H1 (cell line): Measurements from ENCODE around the gene STIM1. TPM values are rescaled to one million over a fixed set of nuclear protein-coding genes. Genes with fewer than 3 reads are reported as not detected.

ENCODE experiments used
- CTCF ChIA-PET: fragments of 300-600 bp; sonication (Branson Sonifier 250); formaldehyde crosslinking; loops from one replicate; lab custom pipeline; 2021; ENCODE audit not compliant: partially characterized antibody; lab: Charles Lee
- POLR2A ChIA-PET: fragments of 300-600 bp; sonication (Branson Sonifier 250); formaldehyde crosslinking; loops from one replicate; lab custom pipeline; 2021; ENCODE audit warnings: inconsistent platforms; ENCODE audit not compliant: partially characterized antibody; lab: Charles Lee
- DNase-seq, 2 experiments: peaks; one replicate each; pipeline versions ENCODE4 v3.0.0 to v3.0.0-alpha.2; 2010 to 2022; ENCODE audit warnings: low spot score in 2 of 2, low read depth in 1 of 2, mixed read lengths in 1 of 2
- FAIRE-seq: peaks from 2 replicates; lab custom pipeline; 2011; peaks lifted over from hg19 to GRCh38; lab: Jason Lieb, UNC
- H2AFZ ChIP-seq: 2 replicates; pipeline ENCODE4 v1.8.1; 2012; ENCODE audit warnings: low read length, inconsistent platforms
- H2AK5ac ChIP-seq: 2 replicates; pipeline ENCODE4 v1.6.1; 2013; ENCODE audit warnings: low read depth, low read length
- H2BK120ac ChIP-seq: replicated peaks from 2 replicates; pipeline ENCODE3; 2013; ENCODE audit warnings: low read depth, low read length, inconsistent platforms
- H2BK12ac ChIP-seq: 2 replicates; pipeline ENCODE4 v1.6.1; 2013; ENCODE audit warnings: low read depth, low read length
- H2BK15ac ChIP-seq: 2 replicates; pipeline ENCODE4 v1.6.1; 2013; ENCODE audit warnings: low read length
- H2BK20ac ChIP-seq: 2 replicates; pipeline ENCODE4 v1.6.1; 2013; ENCODE audit warnings: low read length
- H2BK5ac ChIP-seq: 2 replicates; pipeline ENCODE4 v1.6.1; 2013; ENCODE audit warnings: low read depth, low read length
- H3K14ac ChIP-seq: 2 replicates; pipeline ENCODE4 v1.6.1; 2013; ENCODE audit warnings: inconsistent platforms; ENCODE audit not compliant: insufficient read length
- H3K18ac ChIP-seq: 2 replicates; pipeline ENCODE4 v1.6.1; 2013; ENCODE audit warnings: low read length; ENCODE audit errors: extremely low read depth
- H3K23ac ChIP-seq: 2 replicates; pipeline ENCODE4 v1.6.1; 2013; ENCODE audit warnings: inconsistent platforms; ENCODE audit not compliant: insufficient read length
- H3K23me2 ChIP-seq: 2 replicates; pipeline ENCODE4 v1.6.1; 2013; ENCODE audit warnings: low read depth, low read length
- H3K27ac ChIP-seq: 2 replicates; pipeline ENCODE4 v1.6.1; 2011; ENCODE audit warnings: low read depth, low read length, inconsistent platforms
- H3K27me3 ChIP-seq, 4 experiments: replicated peaks in 1 of 4; 1 replicate in 1 of 4; 2 replicates in 3 of 4; pipeline versions ENCODE4 v1.6.1 to v1.8.1; 2011 to 2013; ENCODE audit warnings: low read length in 3 of 4, mild to moderate bottlenecking in 3 of 4, inconsistent platforms in 2 of 4, mixed read lengths in 2 of 4, moderate library complexity in 1 of 4; ENCODE audit not compliant: control insufficient read depth in 3 of 4, insufficient read depth in 3 of 4; ENCODE audit errors: extremely low read depth in 1 of 4
- H3K36me3 ChIP-seq, 4 experiments: 2 replicates each; pipeline versions ENCODE4 v1.6.1 to v1.8.1; 2011 to 2013; ENCODE audit warnings: mild to moderate bottlenecking in 4 of 4, low read length in 3 of 4, moderate library complexity in 2 of 4, control low read depth in 1 of 4, inconsistent platforms in 1 of 4; ENCODE audit not compliant: insufficient read depth in 4 of 4, control insufficient read depth in 2 of 4
- H3K4ac ChIP-seq: replicated peaks from 2 replicates; pipeline ENCODE3; 2013; ENCODE audit warnings: low read length, low read depth, mixed read lengths, inconsistent platforms; ENCODE audit not compliant: insufficient read length
- H3K4me1 ChIP-seq, 4 experiments: replicated peaks in 1 of 4; 1 replicate in 1 of 4; 2 replicates in 3 of 4; pipeline versions ENCODE4 v1.6.1 to v1.8.1; 2011 to 2013; ENCODE audit warnings: low read length in 3 of 4, inconsistent platforms in 2 of 4, mixed read lengths in 1 of 4; ENCODE audit not compliant: insufficient read depth in 4 of 4, control insufficient read depth in 3 of 4
- H3K4me2 ChIP-seq, 2 experiments: 2 replicates each; pipeline versions ENCODE4 v1.6.1 to v1.8.1; 2011 to 2013; ENCODE audit warnings: low read depth in 2 of 2, low read length in 2 of 2, control low read depth in 1 of 2, inconsistent platforms in 1 of 2, mild to moderate bottlenecking in 1 of 2; ENCODE audit not compliant: insufficient read depth in 1 of 2
- H3K4me3 ChIP-seq, 4 experiments: fragments of 200-600, 300-600 bp in 1 of 4; sonication (generic), shearing (Covaris generic), sonication (Bioruptor Twin) in 1 of 4; 2 replicates each; pipeline versions ENCODE4 v1.5.1 to v1.8.1; 2011 to 2016; ENCODE audit warnings: low read length in 4 of 4, low read depth in 3 of 4, control low read depth in 2 of 4, inconsistent platforms in 2 of 4, mild to moderate bottlenecking in 2 of 4, mixed read lengths in 1 of 4, moderate library complexity in 1 of 4; ENCODE audit not compliant: insufficient read depth in 2 of 4; ENCODE audit errors: extremely low read depth in 1 of 4
- H3K56ac ChIP-seq: replicated peaks from 2 replicates; pipeline ENCODE3; 2013; ENCODE audit warnings: low read depth, mild to moderate bottlenecking, mixed read lengths, low read length, inconsistent platforms; ENCODE audit not compliant: insufficient read length
- H3K79me1 ChIP-seq: 2 replicates; pipeline ENCODE4 v1.6.1; 2013; ENCODE audit warnings: low read depth, low read length, control low read depth
- H3K79me2 ChIP-seq, 2 experiments: 2 replicates each; pipeline versions ENCODE4 v1.6.1 to v1.8.1; 2012 to 2013; ENCODE audit warnings: low read length in 2 of 2, mild to moderate bottlenecking in 2 of 2, inconsistent platforms in 1 of 2; ENCODE audit not compliant: insufficient read depth in 2 of 2, control insufficient read depth in 1 of 2
- H3K9ac ChIP-seq, 4 experiments: replicated peaks in 1 of 4; 1 replicate in 1 of 4; 2 replicates in 3 of 4; pipeline versions ENCODE4 v1.6.1 to v1.8.1; 2011 to 2013; ENCODE audit warnings: low read depth in 3 of 4, low read length in 3 of 4, control low read depth in 2 of 4, mild to moderate bottlenecking in 2 of 4, moderate library complexity in 2 of 4, inconsistent platforms in 1 of 4; ENCODE audit errors: extremely low read depth in 1 of 4
- H3K9me3 ChIP-seq, 2 experiments: 2 replicates each; pipeline versions ENCODE4 v1.6.1 to v1.8.1; 2012 to 2013; ENCODE audit warnings: mild to moderate bottlenecking in 2 of 2, moderate library complexity in 2 of 2, control low read depth in 1 of 2, inconsistent platforms in 1 of 2, low read depth in 1 of 2, low read length in 1 of 2, mixed read lengths in 1 of 2; ENCODE audit not compliant: insufficient read depth in 2 of 2
- H4K20me1 ChIP-seq, 2 experiments: replicated peaks in 1 of 2; 2 replicates each; pipeline versions ENCODE3 to v1.8.1; 2011 to 2013; ENCODE audit warnings: inconsistent platforms in 2 of 2, low read length in 2 of 2, mild to moderate bottlenecking in 1 of 2; ENCODE audit not compliant: insufficient read depth in 2 of 2, control insufficient read depth in 1 of 2
- H4K5ac ChIP-seq: 2 replicates; pipeline ENCODE4 v1.6.1; 2013; ENCODE audit warnings: low read length, low read depth, mixed read lengths, inconsistent platforms; ENCODE audit not compliant: insufficient read length
- H4K8ac ChIP-seq: 2 replicates; pipeline ENCODE4 v1.8.0; 2013; ENCODE audit warnings: mild to moderate bottlenecking, moderate library complexity, low read length, inconsistent platforms; ENCODE audit not compliant: insufficient read depth; ENCODE audit errors: extremely low read depth
- H4K91ac ChIP-seq: replicated peaks from 2 replicates; pipeline ENCODE3; 2013; ENCODE audit warnings: low read length, mixed read lengths, inconsistent platforms; ENCODE audit not compliant: insufficient read length
- RXRA ChIP-seq: IDR thresholded peaks from 2 replicates; pipeline ENCODE4 v1.6.1; 2011; ENCODE audit warnings: low read depth, mild to moderate bottlenecking, low read length, moderate library complexity; ENCODE audit not compliant: insufficient read depth
- SIX5 ChIP-seq: IDR thresholded peaks from 2 replicates; pipeline ENCODE4 v1.6.1; 2011; ENCODE audit warnings: mild to moderate bottlenecking, low read depth, low read length
- WGBS, 2 experiments: shearing (Covaris generic) in 1 of 2; methylation state at CpG; one replicate each; pipeline versions ENCODE4 v1.1.6 to v1.1.7; 2013 to 2015; ENCODE audit warnings: low lambda C conversion rate in 2 of 2, mixed read lengths in 2 of 2, inconsistent platforms in 1 of 2, low coverage in 1 of 2, missing lambda C conversion rate in 1 of 2; ENCODE audit not compliant: insufficient replicate concordance in 2 of 2, insufficient coverage in 1 of 2, insufficient read length in 1 of 2; ENCODE audit errors: extremely low coverage in 1 of 2, missing lambda C conversion rate in 1 of 2; 5-methylcytosine and 5-hydroxymethylcytosine counted together
- polyA plus RNA-seq, 7 experiments: library from polyadenylated mRNA; depleted of rRNA in 3 of 7; stranded (reverse) in 5 of 7; unstranded in 2 of 7; fragments of >200 nt in 5 of 7; fragments of 200-250 nt in 2 of 7; gene quantifications; 1 replicate in 5 of 7; 2 replicates in 1 of 7; 4 replicates in 1 of 7; pipeline versions ENCODE4 v1.2.1 to v1.2.3, GENCODE V29; 2011 to 2013; ENCODE audit warnings: missing spikeins in 2 of 7, mixed read lengths in 2 of 7
- total RNA-seq: library from RNA; stranded (reverse); fragmentation: NEBNext Ultra II Directional; extraction: Animal tissue kit (Norgen Biotek cat#: 25700); gene quantifications from 2 replicates; pipeline ENCODE4 v1.2.1, GENCODE V29; 2021

The STIM1 gene
- total and polyA plus RNA-seq, 2 of the 8 experiments (the other 6 are each of a cell fraction or from before 2014, with no cell fraction given) = 11.1 to 12.2 TPM

- Histone ChIP-seq H2BK12ac (no peak overlapping the region), H2BK20ac (no peak overlapping the region), H2BK120ac (no peak overlapping the region), H2AFZ (no peak overlapping the region), H3K23me2 (peaks cover 4% of the 10 kb centered on the region; the same call in 1 of the 2 replicates), H2BK15ac (no peak overlapping the region), H4K20me1 (peaks cover 1 to 4% of the 10 kb centered on the region in 2 experiments), H3K27ac (no peak overlapping the region), H3K4me1 (peaks cover 0 to 3% (median 2%) of the 10 kb centered on the region in 4 experiments; a peak in 3 of 7 replicates), H3K9ac (no peak overlapping the region), H3K4me2 (no peak overlapping the region), H4K8ac (no peak overlapping the region), H3K79me2 (peaks cover 0 to 54% of the 10 kb centered on the region in 2 experiments; a peak in 3 of 4 replicates), H3K56ac (no peak overlapping the region), H3K4ac (no peak overlapping the region), H4K5ac (no peak overlapping the region), H3K14ac (no peak overlapping the region), H3K18ac (no peak overlapping the region), H3K9me3 (no peaks in the 10 kb centered on the region), H2AK5ac (no peak overlapping the region), H3K27me3 (no peaks in the 10 kb centered on the region), H3K4me3 (no peak overlapping the region), H3K36me3 (peaks cover 0 to 8% (median 0%) of the 10 kb centered on the region in 4 experiments; a peak in 3 of 8 replicates), H2BK5ac (no peak overlapping the region), H3K23ac (no peak overlapping the region), H4K91ac (no peak overlapping the region), H3K79me1 (peaks cover 2% of the 10 kb centered on the region; the same call in 1 of the 2 replicates)
- no peak for DNase-seq
- ChIA-PET CTCF (interaction anchor here (1.7 kb wide), 1 partner anchor 10 kb away, joined by 6 read pairs; no protein-coding TSS in a partner anchor), POLR2A (no interaction called here)
- no peak for FAIRE-seq
- 87% methylated on average over 4 of the region's 4 CpGs; no CpG with 5 or more reads in 1 of the 2 experiments for WGBS, 2 experiments
- TF ChIP-seq SIX5 (no peak), RXRA (no peak)
Observed at GRCh38 chr11:4098026-4098621, 242.7 kb downstream of the STIM1 start.
